Suppressor macrophage treated with lipopolysaccharide for 4 hours (primary cell): ENCODE measurements around the gene OR13J1.

Source experiments
- DNase-seq: peaks from one replicate; pipeline ENCODE4 v3.0.0-alpha.2; 2020

The OR13J1 gene

DNA sequence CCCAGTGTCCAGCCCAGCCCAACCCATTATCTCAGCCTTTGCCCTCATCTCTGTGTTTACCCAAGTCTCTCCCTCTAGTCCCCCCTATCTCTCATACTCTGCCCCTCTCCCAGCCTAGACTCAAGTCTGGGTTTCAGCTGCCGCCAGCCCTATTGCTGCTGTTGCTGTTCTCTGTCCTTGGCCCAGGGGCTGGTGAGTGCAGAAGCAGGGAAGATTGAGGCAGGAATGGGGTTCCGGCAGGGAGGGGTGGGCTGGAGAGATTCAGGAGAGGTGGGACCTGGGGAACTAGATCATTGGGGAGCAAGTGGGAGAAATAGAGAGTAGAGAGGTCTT is 40.5 kb downstream of the OR13J1 start:
- no peak for DNase-seq

DNA sequence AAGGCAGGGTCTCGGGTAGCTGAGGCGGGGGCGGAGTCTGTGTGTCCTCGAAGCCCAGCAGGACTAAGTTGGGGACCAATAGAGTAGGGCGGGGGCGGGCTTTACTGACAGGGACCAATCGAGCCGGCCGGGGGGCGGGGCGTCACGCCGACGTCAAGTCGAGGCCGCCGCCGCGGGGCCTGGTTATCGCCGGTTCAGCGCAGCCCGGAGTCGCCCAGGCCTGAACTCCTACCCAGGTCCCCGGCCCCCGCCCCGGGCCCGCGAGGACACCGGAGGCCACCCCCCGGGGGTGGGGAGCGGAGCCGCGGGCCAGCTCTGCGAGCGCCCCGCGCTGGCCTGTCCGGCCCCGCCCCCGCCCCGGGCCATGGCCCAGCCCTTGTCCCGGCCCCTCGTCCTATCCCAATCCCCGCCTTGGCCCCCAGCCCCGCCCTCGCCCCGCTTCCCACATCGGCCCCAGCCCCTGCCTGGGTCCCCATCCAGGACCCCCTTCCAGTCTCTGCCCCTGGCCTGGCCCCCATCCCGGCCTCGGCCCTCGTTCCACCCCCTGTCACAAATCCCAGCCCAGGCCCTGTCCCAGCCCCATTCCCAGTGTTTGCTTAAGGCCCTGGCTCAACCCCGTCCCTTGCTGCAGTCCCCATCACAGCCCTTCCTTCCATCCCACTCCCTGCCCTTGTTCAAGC is 41.0 kb downstream of the OR13J1 start, which contains the start of gene TMEM8B:
TSS of gene TMEM8B (plus strand) at position 145 of the 680 bp plus-strand sequence. CDS start at position 365, 220 bp downstream.
- peak; percentile 94 for DNase-seq

DNA sequence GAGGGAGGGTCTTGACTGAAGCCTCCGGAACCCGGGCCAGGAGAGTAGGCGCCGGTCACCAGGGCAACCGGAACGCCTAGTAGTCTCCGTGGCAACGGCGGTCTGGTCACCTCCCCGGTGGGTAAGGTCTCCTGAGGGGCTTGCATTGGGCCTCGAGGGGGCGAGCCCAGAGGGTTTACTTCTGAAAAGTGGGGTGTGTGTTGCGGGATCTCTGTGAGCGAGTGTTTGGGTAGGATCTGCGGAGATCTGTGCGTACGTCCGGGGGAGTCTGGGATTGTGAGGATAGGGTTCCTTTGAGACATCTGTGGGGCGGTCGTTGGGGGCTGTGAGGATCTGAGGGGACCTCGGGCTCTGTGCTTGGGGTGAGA is 41.5 kb downstream of the OR13J1 start, which contains the start of gene FAM221B:
TSS of gene FAM221B (minus strand) at position 17 of the 368 bp plus-strand sequence. CDS start 2,571 bp downstream, outside the sequence.
- DNase-seq = no peak

- DNase-seq = no peak
Observed at GRCh38 chr9:35827486-35827885, 42.7 kb downstream of the OR13J1 start.

DNA sequence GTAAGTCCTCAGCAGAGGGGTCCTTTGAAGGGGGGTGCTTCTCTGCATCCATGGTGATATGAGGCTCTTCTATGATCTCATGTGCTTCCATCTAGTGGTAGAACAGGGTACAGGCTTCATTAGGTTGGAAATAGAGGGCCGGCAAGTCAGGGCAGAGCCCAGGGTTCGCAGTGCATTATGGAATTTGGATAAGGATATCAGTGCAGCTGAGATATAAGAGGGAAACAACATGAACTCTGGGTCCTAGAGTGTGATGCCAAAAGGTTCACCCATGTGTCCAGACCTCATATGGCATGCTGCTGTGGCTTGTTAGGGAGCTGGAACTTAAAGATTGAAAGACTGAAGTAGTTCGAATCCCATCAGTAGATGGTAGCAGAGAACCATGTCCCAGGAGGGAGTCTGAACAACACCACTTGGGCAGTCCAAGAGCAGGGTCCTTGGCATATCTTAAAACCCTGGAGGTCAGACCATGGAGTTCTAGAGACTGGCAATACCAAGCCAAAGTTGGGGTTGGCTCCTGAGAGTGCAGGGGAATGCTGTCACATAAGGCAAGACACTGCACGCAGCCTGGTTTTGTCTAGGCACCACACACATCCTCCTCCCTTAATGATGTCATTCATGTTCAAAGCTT is 44.0 kb downstream of the OR13J1 start:
- peak; percentile 72 for DNase-seq

DNA sequence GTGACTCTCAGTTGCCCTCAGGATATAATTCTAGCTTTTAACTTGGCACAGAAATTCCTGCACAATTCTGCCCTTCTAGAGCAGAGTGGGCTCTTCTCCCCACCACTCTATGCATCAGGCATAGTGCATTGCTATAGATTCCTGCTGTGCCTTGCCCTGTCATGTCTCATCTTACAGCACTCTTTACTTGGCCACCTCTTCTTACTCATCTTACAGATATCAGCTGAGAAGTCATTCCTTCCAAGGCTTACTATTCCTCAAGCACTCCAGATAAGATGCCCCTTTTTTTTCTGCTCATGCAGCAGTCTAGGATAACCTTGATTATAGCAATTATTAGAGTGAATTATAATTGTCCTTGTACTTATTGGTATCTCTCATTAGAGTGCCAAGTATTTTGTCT is 47.3 kb downstream of the OR13J1 start:
- no peak for DNase-seq

DNA sequence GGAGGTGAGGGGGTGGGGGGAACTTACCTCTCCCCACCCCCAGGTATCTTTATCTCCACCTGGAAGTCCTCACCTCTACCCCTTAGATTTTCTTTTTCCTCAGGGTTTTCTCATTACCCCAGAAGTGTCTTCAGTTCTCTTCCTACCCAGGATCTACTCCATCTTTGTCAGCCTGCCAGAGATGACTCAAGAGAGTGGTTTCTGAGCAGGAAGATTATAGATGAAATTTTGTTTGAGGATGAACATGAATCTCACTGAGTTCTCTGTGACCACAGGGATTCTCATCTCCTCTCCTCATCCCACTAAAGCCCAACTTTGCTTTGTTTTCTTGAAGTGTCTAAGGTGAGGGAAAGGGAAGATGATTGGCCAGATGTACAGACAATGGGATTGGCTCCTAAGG is 50.1 kb downstream of the OR13J1 start:
- no peak for DNase-seq
